Epithelial cell of proximal tubule (primary cell): ENCODE measurements around the gene AMACR. TPM values are rescaled to one million over a fixed set of nuclear protein-coding genes. Genes with fewer than 3 reads are reported as not detected.

Experiments used
- DNase-seq: peaks from one replicate; pipeline ENCODE4 v3.0.0-alpha.2; 2011; ENCODE audit warnings: low read depth
- H3K4me3 ChIP-seq: 2 replicates; pipeline ENCODE4 v1.5.1; 2011; ENCODE audit warnings: low read depth, mild to moderate bottlenecking, low read length
- CTCF ChIP-seq: conservative IDR thresholded peaks from 2 replicates; pipeline ENCODE4 v1.5.1; 2012; ENCODE audit warnings: low read depth, mild to moderate bottlenecking, low read length
- total RNA-seq: library from RNA; depleted of rRNA; stranded (reverse); fragments of >200 nt; gene quantifications from 2 replicates; pipeline ENCODE4 v1.2.3, GENCODE V29; 2015

AMACR gene
- total RNA-seq, 1 donor from 2014 or later: 6.4 TPM

GRCh38 chr5:33984671-33985124 is 23.2 kb downstream of the AMACR start, which contains the start of gene SLC45A2:
Gene SLC45A2, minus strand, starts transcription at chr5:33984693. Its CDS starts 110 bp downstream, at chr5:33984583.
- DNase-seq: no peak
- no peak within 1 kb of the TSS for H3K4me3 ChIP-seq
- TF ChIP-seq CTCF: no peak

DNA sequence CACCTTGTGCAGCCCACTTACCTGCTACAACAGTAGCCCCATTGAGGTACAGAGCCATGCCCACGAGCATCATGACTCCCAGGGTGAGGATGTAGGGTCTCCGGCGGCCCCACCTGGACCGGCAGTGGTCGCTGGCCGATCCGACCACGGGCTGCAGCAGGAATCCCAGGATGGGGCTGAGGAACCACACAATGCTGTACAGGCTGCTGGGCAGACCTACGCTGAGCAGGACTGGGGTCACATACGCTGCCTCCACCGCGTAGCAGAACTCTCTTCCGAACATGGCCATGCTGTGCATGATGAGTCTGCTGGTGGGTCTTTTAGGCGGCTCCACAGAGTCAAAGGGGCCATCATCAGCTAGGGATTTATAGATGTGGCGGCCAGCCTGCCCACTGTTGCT is 23.7 kb downstream of the AMACR start:
- DNase-seq: no peak
- no peak for TF ChIP-seq CTCF
- no peak overlapping the region for H3K4me3 ChIP-seq

- TF ChIP-seq CTCF: no peak
- no peak for DNase-seq
- H3K4me3 ChIP-seq: no peak overlapping the region
Measured at GRCh38 chr5:33981408-33982162, 26.3 kb downstream of the AMACR start.

DNA sequence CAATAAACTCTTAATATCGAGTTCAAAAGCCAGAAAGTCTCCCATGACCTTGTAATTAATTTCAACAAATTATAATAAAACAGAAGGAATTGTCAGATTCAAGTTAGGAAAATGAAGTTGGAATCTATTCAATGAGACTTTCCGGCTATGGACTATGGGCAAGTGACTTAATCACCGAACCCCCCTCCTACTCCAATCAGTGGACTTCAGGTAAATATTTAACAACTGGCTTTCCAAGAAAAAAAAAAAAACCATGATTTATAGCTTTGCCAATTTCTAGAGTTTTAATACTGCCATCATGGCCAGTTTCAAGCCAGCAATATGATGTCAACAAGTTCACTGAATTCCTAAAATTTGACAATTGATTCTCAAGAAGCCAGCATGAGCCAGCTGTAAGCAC is 27.8 kb downstream of the AMACR start:
- no peak for TF ChIP-seq CTCF
- no peak for DNase-seq
- H3K4me3 ChIP-seq: no peak overlapping the region

DNA sequence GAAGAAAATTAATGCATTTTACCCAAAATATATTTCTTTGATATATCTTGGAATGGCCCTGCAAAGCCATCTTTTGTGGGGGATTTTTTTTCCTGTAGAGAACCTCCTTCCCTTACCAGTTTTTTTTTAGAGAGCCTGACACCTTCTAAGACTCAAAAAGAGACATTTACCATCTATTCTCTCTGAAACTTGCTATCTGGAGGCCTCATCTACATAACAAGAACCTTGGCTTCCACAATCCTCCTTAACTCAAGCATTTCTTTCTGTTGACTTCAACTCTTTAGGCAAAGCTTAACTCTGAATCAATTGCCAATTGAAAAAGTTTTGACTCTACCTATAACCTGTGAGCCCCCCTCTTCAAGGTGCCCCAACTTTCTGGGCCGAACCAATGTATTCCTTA is 29.5 kb downstream of the AMACR start:
- no peak overlapping the region for H3K4me3 ChIP-seq
- DNase-seq: no peak
- no peak for TF ChIP-seq CTCF

DNA sequence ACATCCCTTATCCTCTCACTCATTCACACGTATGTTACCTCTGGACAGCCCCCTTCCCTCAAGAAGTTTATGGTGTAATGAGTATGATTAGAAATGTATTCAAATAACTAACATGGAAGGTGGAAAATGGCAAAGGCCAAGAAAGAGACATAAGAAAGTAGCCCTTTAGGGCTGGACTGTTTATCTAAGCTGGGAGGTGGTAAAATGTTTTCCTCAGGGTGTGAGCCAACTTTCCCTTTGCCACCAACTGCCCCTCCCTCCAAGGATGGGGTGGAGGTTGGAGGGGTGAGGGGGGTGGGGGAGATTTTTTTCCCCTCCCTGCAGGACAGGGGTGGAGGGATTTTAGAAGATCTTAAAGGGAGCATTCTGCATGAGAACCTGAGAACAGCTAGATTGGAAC is 31.5 kb downstream of the AMACR start:
- no peak for TF ChIP-seq CTCF
- H3K4me3 ChIP-seq: no peak overlapping the region
- no peak for DNase-seq

DNA sequence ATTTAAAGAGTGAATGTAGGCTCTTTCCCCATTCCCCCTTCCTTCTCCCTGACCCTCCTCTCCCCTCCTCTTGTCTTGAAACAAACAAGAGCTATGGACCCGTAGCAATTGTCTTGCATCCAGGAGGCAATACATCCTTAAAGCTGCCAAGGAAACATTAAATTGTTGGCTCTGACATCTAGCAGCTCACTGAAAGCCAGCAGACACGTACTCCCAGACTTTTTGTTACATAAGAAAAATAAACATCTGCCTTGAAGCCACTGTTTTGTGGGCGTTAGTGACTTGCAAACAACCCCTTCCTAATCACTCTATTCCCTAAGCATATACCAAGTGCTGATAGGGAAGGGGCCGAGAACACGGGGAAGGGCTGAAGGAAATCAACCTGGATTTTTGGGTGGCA is 32.0 kb downstream of the AMACR start:
- H3K4me3 ChIP-seq: no peak overlapping the region
- DNase-seq: no peak
- TF ChIP-seq CTCF: no peak
